OCI-LY1 (cell line): Measurements from ENCODE around the gene FGF21.

ENCODE experiments used
- H2AFZ ChIP-seq: fragments of 200-600 bp; sonication (generic), shearing (Covaris generic); 2 replicates; pipeline ENCODE4 v1.6.0; 2014; ENCODE audit warnings: antibody characterized with exemption, mild to moderate bottlenecking, low read length
- H3F3A ChIP-seq: fragments of 200-600 bp; sonication (generic), shearing (Covaris generic); 2 replicates; pipeline ENCODE4 v1.6.0; 2014; ENCODE audit warnings: mild to moderate bottlenecking, antibody characterized with exemption, low read length, moderate library complexity; ENCODE audit not compliant: insufficient read depth
- H3K27ac ChIP-seq: fragments of 200-600 bp; sonication (generic); 2 replicates; pipeline ENCODE4 v1.5.1; 2014; ENCODE audit warnings: low read length, mixed run types, mild to moderate bottlenecking, low read depth; ENCODE audit not compliant: poor library complexity, severe bottlenecking
- H3K27me3 ChIP-seq: fragments of 200-600 bp; sonication (generic); 2 replicates; pipeline ENCODE4 v1.6.0; 2014; ENCODE audit warnings: antibody characterized with exemption, mild to moderate bottlenecking, low read length, moderate library complexity; ENCODE audit not compliant: insufficient read depth
- H3K36me3 ChIP-seq: fragments of 200-600 bp; sonication (generic); 2 replicates; pipeline ENCODE4 v1.6.1; 2014; ENCODE audit warnings: mild to moderate bottlenecking, antibody characterized with exemption, low read length, moderate library complexity, mixed read lengths; ENCODE audit not compliant: insufficient read depth
- H3K4me1 ChIP-seq: fragments of 200-600 bp; sonication (generic); 2 replicates; pipeline ENCODE4 v1.5.1; 2014; ENCODE audit warnings: mild to moderate bottlenecking, low read length, moderate library complexity; ENCODE audit not compliant: insufficient read depth, severe bottlenecking
- H3K4me2 ChIP-seq: fragments of 200-600 bp; sonication (generic), shearing (Covaris generic); 2 replicates; pipeline ENCODE4 v1.6.1; 2014; ENCODE audit warnings: low read length
- H3K4me3 ChIP-seq: fragments of 200-600 bp; sonication (generic); 2 replicates; pipeline ENCODE4 v1.5.1; 2014; ENCODE audit warnings: low read length, low read depth, mild to moderate bottlenecking, mixed read lengths; ENCODE audit not compliant: poor library complexity, severe bottlenecking
- H3K79me2 ChIP-seq: fragments of 200-600 bp; shearing (Covaris generic); 2 replicates; pipeline ENCODE4 v1.6.1; 2016; ENCODE audit warnings: mixed run types, low read length, mixed read lengths; ENCODE audit not compliant: insufficient read depth
- H3K9ac ChIP-seq: fragments of 200-600 bp; sonication (generic), shearing (Covaris generic); 2 replicates; pipeline ENCODE4 v1.6.1; 2014; ENCODE audit warnings: mild to moderate bottlenecking, low read length, mixed read lengths
- H3K9me2 ChIP-seq: fragments of 200-600 bp; sonication (generic), shearing (Covaris generic); 2 replicates; pipeline ENCODE4 v1.6.1; 2014; ENCODE audit warnings: low read depth, mild to moderate bottlenecking, low read length, mixed read lengths
- H3K9me3 ChIP-seq: fragments of 200-600 bp; shearing (Covaris generic); 2 replicates; pipeline ENCODE4 v1.6.1; 2014; ENCODE audit warnings: low read length, mixed read lengths
- H4K20me1 ChIP-seq: fragments of 200-600 bp; sonication (generic), shearing (Covaris generic); 2 replicates; pipeline ENCODE4 v1.6.0; 2016; ENCODE audit warnings: mild to moderate bottlenecking, low read length; ENCODE audit not compliant: insufficient read depth
- EZH2 ChIP-seq: fragments of 200-600 bp; sonication (generic), shearing (Covaris generic); IDR thresholded peaks from 2 replicates; pipeline ENCODE4 v1.8.0; 2017; ENCODE audit warnings: borderline replicate concordance, mixed run types, mild to moderate bottlenecking, antibody characterized with exemption, low read length, moderate library complexity, mixed read lengths
- TF ChIP-seq, protein P1 (sequence below): fragments of 200-600 bp; sonication (generic), shearing (Covaris generic); IDR thresholded peaks from 2 replicates; pipeline ENCODE4 v1.5.1; 2017; ENCODE audit warnings: mild to moderate bottlenecking, antibody characterized with exemption, low read length, moderate library complexity, mixed read lengths

The FGF21 gene

DNA sequence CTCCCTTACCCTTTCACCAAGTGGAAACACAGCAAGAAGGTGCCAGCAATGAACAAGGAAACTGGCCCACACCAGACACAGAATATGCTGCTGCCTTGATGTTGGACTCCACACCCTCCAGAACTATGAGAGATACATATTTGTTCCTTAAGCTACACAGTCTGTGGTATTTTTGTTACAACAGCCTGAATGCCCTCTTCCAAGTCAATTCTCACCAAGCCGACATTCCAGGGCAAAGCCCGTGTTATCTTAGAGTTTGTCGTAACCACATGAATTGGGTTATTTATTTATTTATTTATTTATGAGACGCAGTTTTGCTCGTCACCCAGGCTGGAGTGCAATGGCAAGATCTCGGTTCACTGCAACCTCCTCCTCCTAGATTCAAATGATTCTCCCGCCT, 14.9 kb downstream of the FGF21 start:
- H3K9ac ChIP-seq: no peak overlapping the region
- H3K4me1 ChIP-seq: no peaks in the 10 kb centered on the region
- H3K36me3 ChIP-seq: no peaks in the 10 kb centered on the region
- H3F3A ChIP-seq: no peaks in the 10 kb centered on the region
- H2AFZ ChIP-seq: no peak overlapping the region
- no peak overlapping the region for H3K4me3 ChIP-seq
- no peaks in the 10 kb centered on the region for H3K9me2 ChIP-seq
- no peaks in the 10 kb centered on the region for H4K20me1 ChIP-seq
- no peak overlapping the region for H3K4me2 ChIP-seq
- no peaks in the 10 kb centered on the region for H3K79me2 ChIP-seq
- H3K27ac ChIP-seq: no peak overlapping the region
- TF ChIP-seq, protein P1, sequence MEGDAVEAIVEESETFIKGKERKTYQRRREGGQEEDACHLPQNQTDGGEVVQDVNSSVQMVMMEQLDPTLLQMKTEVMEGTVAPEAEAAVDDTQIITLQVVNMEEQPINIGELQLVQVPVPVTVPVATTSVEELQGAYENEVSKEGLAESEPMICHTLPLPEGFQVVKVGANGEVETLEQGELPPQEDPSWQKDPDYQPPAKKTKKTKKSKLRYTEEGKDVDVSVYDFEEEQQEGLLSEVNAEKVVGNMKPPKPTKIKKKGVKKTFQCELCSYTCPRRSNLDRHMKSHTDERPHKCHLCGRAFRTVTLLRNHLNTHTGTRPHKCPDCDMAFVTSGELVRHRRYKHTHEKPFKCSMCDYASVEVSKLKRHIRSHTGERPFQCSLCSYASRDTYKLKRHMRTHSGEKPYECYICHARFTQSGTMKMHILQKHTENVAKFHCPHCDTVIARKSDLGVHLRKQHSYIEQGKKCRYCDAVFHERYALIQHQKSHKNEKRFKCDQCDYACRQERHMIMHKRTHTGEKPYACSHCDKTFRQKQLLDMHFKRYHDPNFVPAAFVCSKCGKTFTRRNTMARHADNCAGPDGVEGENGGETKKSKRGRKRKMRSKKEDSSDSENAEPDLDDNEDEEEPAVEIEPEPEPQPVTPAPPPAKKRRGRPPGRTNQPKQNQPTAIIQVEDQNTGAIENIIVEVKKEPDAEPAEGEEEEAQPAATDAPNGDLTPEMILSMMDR: no peak
- TF ChIP-seq EZH2: no peak
- no peaks in the 10 kb centered on the region; the same call in 1 of the 2 replicates for H3K27me3 ChIP-seq
- H3K9me3 ChIP-seq: no peaks in the 10 kb centered on the region

DNA sequence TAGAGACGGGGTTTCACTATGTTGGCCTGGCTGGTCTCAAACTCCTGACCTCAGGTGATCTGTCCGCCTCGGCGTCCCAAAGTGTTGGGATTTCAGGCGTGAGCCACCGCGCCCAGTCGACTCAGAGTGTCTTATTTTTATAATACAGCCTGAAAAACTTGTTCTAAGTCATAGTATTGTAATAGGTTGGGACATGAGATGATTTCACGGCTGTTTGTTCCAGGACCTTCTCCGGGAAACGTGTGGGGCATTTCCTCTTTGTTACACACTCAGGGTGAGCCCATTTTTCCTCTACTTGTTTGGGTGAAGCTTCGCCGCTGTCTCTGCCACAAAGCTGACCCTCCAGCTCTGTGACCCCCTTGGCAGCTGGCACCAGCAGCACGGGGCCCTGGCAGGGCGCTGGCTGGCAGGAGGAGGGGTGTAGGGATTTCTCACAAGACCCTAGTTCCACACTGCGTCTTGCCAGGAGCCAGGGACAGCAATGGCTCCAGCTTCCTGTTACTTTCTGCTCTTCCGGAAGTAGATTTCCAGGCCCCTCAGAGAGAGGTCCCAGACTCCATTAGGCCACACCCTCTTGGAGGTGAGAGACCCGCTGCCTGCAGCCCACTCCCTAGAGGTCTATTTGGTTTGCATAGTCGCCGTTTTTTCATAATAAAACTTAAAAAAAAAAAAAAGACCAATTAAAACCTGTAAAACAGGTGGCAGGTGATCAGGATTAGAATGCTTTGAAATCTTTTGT, 15.6 kb downstream of the FGF21 start:
- no peak overlapping the region for H2AFZ ChIP-seq

DNA sequence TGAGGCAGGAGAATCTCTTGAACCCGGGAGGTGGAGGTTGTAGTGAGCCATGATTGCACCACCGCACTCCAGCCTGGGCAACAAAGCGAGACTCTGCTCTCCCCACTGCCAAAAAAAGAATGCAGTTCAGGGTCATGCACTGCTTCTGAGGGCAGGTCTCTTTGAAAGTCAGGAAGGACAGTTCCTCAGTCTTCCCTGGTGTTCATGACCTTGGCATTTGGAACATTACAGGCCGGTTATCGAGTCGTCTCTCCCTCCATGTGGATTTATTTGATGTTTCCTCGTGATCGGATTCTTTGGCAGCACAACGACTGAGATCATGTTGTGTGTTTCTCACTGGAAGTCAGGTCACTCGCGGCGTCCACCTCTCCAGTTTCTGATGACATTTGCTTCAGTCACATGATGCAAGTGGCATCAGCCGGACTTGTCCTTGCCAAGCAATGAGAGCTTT, 17.2 kb downstream of the FGF21 start:
- H3F3A ChIP-seq: no peaks in the 10 kb centered on the region
- no peaks in the 10 kb centered on the region for H3K79me2 ChIP-seq
- H3K36me3 ChIP-seq: no peaks in the 10 kb centered on the region
- no peak overlapping the region for H3K4me3 ChIP-seq
- no peaks in the 10 kb centered on the region for H3K9me2 ChIP-seq
- TF ChIP-seq, protein P1: no peak
- no peak for TF ChIP-seq EZH2
- H3K9ac ChIP-seq: no peak overlapping the region
- H3K4me1 ChIP-seq: no peaks in the 10 kb centered on the region
- no peak overlapping the region for H3K27ac ChIP-seq
- no peak overlapping the region for H3K4me2 ChIP-seq
- H3K27me3 ChIP-seq: no peaks in the 10 kb centered on the region; the same call in 1 of the 2 replicates
- H4K20me1 ChIP-seq: no peaks in the 10 kb centered on the region
- H2AFZ ChIP-seq: no peak overlapping the region
- no peaks in the 10 kb centered on the region for H3K9me3 ChIP-seq

More for the DNA sequence above, 15.6 kb downstream of the FGF21 start:
- Histone ChIP-seq H3K27ac (no peak overlapping the region), H3K4me2 (no peak overlapping the region), H3F3A (no peaks in the 10 kb centered on the region), H3K4me1 (no peaks in the 10 kb centered on the region), H3K27me3 (no peaks in the 10 kb centered on the region; the same call in 1 of the 2 replicates), H4K20me1 (no peaks in the 10 kb centered on the region), H3K9me2 (no peaks in the 10 kb centered on the region), H3K9me3 (no peaks in the 10 kb centered on the region), H3K36me3 (no peaks in the 10 kb centered on the region), H3K79me2 (no peaks in the 10 kb centered on the region), H3K4me3 (no peak overlapping the region), H3K9ac (no peak overlapping the region)
- TF ChIP-seq EZH2: no peak
- TF ChIP-seq, protein P1: no peak
